ENCODE data around the gene FYN. TPM values are rescaled to one million over a fixed set of nuclear protein-coding genes. Genes with fewer than 3 reads are reported as not detected.

Gene FYN
- total and polyA plus RNA-seq, 9 of the 15 experiments (the other 6 are each of a cell fraction or from before 2014, with no cell fraction given): 2.9 to 22.1 (median 11.4) TPM

DNA sequence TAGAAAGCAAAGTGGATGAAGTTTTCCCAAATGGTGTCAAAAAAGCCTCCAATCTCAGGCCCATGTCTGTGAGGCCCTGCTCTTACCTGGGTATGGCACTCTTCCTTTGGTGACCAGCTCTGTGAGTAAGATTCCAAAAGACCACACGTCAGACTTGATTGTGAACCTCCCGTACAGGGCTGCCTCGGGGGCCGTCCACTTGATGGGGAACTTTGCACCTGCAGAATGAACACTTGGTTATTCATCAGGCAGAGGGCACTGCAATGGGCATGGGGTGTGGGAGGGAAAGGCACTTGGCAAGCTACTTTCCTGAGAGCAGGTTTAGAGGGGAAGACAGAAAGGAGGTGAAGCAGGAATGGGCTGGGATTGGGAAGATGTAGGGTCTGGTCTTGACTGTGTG lies 198.8 kb downstream of the FYN start (continued):
- TF ChIP-seq ZNF395 (CRISPR knock-in tag; IDR thresholded peaks at IDR 0.05) (no peak), GABPB1 (CRISPR knock-in tag; IDR thresholded peaks at IDR 0.05) (no peak), KHSRP (IDR thresholded peaks at IDR 0.05) (no peak), SIX5 (IDR thresholded peaks at IDR 0.05; ENCODE audit: borderline replicate concordance in 1 of 2, insufficient read depth in 1 of 2, low read depth in 1 of 2, low read length in 2 of 2) (no peak)
- TF ChIP-seq, protein P1, sequence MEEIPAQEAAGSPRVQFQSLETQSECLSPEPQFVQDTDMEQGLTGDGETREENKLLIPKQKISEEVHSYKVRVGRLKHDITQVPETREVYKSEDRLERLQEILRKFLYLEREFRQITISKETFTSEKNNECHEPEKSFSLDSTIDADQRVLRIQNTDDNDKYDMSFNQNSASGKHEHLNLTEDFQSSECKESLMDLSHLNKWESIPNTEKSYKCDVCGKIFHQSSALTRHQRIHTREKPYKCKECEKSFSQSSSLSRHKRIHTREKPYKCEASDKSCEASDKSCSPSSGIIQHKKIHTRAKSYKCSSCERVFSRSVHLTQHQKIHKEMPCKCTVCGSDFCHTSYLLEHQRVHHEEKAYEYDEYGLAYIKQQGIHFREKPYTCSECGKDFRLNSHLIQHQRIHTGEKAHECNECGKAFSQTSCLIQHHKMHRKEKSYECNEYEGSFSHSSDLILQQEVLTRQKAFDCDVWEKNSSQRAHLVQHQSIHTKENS (CRISPR knock-in tag; IDR thresholded peaks at IDR 0.05): no peak

DNA sequence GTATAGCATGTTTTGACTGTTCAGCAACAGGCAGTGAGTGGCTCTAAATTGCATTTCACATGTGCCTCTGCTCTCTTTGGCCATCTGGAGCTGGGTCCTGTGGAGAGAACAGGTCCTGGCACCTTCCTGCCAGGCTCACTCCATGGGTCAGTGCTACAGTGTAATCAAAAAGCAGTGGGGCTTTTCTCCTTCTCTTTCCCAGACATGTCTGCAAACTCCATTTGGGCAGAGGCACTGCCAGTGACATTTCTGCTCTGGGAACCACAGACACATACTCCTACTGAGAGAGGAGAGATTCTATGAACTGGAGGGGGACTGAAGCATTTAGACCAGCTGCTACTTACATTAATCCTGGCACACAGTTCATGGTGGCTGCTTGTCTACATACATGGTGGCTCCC lies 199.3 kb downstream of the FYN start:
- no TSS peak for BruUV-seq (replicated peaks)

More for the DNA sequence above, 199.3 kb downstream of the FYN start:
- ATAC-seq (no peak), DNase-seq (ENCODE audit: extremely low read depth in 1 of 4, low spot score in 3 of 4) (no peak), FAIRE-seq (no peak)
- H3K27me3 ChIP-seq (ENCODE audit: control insufficient read depth in 2 of 2, insufficient read depth in 2 of 2, low read length in 2 of 2): peaks cover 10 to 29% of the 10 kb centered on the region in 2 experiments; a peak in 4 of 5 replicates
- no peaks in the 10 kb centered on the region for H3K36me3 ChIP-seq (ENCODE audit: control insufficient read depth, insufficient read depth, low read length)
- TF ChIP-seq EHMT2 (IDR thresholded peaks at IDR 0.05) (no peak), ZC3H4 (CRISPR knock-in tag; IDR thresholded peaks at IDR 0.05; ENCODE audit: borderline replicate concordance) (no peak), TFAP4 (CRISPR knock-in tag; IDR thresholded peaks at IDR 0.05; ENCODE audit: borderline replicate concordance) (no peak), HNRNPH1 (optimal IDR thresholded peaks at IDR 0.05; ENCODE audit: low read depth, low read length) (no peak)
- no peaks in the 10 kb centered on the region for H3K4me1 ChIP-seq (replicated peaks in 1 of 2; ENCODE audit: control insufficient read depth in 2 of 2, insufficient read depth in 2 of 2, low read length in 2 of 2)
- no peak overlapping the region for H3K9ac ChIP-seq (ENCODE audit: insufficient read depth in 1 of 2, low read depth in 2 of 2, low read length in 2 of 2)
- intact Hi-C loops (cut with micrococcal nuclease): no loop called here
- CTCF ChIA-PET (ENCODE audit: low intra/inter-chr PET ratio): no interaction called here
- H3K4me3 ChIP-seq: no peak overlapping the region
- H2AFZ ChIP-seq (ENCODE audit: low read depth, low read length): no peak overlapping the region
- POLR2A ChIA-PET: interaction anchor here (0.6 kb wide), 1 partner anchor 417 kb away, joined by 3 read pairs; no protein-coding TSS in a partner anchor
- no peak overlapping the region for H3K4me2 ChIP-seq (ENCODE audit: insufficient read depth, low read length)
- H3K27ac ChIP-seq (ENCODE audit: extremely low read depth, low read depth, low read length): no peak overlapping the region
- no peaks in the 10 kb centered on the region for H3K9me3 ChIP-seq (replicated peaks; ENCODE audit: control insufficient read depth, insufficient read depth, low read depth, low read length)
- H4K20me1 ChIP-seq (replicated peaks; ENCODE audit: control insufficient read depth, insufficient read depth, low read length): no peaks in the 10 kb centered on the region
- no peaks in the 10 kb centered on the region for H3K79me2 ChIP-seq (ENCODE audit: control insufficient read depth, insufficient read depth, low read length)
- no peaks in the 10 kb centered on the region for H3K9me1 ChIP-seq (ENCODE audit: control insufficient read depth, insufficient read depth, low read length)
- in situ Hi-C loops (cut with MboI): no loop called here

Data from K562 (cell line).